GM19351 (cell line): ENCODE measurements around the gene CFAP77.
"Not testable (repeated sequence)": the region's sequence is repeated elsewhere in the genome, so short reads cannot be mapped to it uniquely, and the experiment has no call there.

Source experiments
- ATAC-seq: cut with Tn5 transposase; IDR thresholded peaks from one replicate; pipeline ENCODE4 v1.9.1; 2021; ENCODE audit warnings: mild to moderate bottlenecking, moderate library complexity; ENCODE audit not compliant: unreplicated experiment

The CFAP77 gene

DNA sequence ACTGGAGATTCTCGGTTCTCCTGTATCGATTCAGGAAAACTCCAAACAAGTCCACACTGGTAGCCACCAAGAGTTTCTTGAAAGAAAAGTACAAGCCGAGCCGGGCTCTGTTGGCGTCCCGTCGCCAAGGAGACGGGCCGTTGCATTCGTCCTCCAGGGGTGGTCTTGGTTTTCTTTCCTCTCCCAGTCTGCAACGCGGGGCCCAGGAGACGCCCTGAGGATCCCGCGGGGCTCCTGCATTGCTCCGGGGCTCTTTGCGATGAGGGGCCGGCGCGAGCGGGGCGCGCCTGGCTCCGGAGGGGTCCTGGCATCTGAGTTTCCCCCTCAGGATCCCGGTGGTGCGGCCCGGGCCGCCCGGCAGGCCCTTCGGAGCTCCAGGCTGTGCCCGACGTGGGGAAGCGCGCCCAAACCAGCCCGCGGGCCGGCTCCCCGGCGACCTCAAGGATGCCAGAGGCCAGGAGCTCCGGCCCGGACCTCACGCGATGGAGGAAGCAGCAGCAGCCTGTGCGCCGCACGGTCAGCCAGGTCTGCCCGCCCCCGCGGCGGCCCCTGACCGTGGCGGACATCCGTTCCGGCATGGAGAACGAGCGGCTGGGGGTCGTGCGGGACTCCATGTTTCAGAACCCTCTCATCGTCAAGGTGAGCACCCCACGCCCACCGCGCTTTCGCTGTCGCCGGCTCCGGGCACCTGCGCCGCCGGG is at the start of gene CFAP77:
TSS of gene CFAP77 (plus strand) at position 384 of the 701 bp plus-strand sequence. CDS start at position 445, 61 bp downstream.
- no peak for ATAC-seq

DNA sequence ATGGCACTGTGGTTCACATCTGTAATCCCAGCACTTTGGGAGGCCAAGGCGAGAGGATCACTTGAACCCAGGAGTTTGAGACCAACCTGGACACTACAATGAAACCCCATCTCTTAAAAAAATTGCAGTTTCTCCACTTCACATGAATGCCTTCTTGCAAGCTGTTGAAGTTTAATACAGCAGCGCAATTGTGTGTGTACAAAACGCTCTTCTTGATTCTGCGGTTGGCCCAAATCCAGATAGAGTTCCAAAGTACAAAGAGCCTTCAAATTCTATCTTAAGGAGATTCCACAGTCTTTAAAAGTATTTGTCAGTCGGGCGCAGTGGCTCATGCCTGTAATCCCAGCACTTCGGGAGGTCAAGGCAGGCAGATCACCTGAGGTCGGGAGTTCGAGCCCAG is 45.9 kb upstream of the CFAP77 start:
- no peak for ATAC-seq

- no peak for ATAC-seq
These were observed 44.0 kb upstream of the CFAP77 start for GRCh38 chr9:132365986-132366385.

DNA sequence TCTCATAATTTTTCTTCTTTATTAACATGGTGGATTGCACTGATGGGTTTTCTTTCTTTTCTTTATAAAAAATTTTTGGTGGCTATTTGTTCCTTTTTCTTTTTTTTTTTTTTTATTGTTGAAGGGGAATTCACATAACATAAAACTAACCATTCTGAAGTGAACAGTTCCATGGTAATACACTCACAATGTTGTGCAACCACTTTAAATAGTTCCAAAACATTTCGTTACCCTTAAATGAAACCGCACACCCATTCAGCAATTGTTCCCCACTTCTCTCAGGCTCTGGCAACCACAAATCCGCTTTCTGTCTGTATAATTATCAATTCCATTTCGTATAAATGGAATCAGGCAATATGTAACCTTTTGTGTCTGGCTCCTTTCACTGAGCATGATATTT is 43.5 kb upstream of the CFAP77 start:
- ATAC-seq: no peak

DNA sequence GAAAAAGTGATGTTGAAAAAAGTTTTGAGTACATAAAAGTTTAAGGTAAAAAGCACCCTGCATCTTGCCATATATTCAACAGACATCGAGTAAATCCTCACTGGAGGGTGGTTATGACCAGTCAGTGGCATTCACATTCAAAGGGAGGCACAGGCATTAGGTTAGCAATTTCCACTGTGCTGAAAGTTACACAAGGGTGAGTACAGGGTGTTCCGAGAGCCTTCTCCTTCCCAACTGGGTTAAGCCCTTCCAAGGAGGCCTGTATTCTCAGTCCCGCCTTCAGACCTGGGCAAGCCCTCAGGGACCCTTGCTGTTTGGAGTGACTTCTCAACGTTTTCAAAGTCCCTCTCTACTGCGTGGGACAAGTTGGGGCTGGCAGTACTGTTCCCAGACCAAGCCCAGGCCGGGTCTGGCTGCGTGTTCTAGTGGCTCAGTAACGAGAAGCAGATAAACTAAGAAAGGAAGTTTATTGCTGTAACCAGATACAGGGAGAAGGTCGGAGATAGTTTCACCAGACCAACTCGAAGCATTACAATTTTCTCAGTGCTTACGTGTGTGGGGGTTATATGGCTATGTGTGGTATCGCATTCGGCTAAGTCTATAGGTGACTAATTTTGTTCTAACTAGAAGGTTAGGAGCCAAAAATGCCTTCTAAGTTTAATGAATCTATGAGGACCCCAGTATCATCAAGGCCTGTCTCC is 42.2 kb upstream of the CFAP77 start:
- no peak for ATAC-seq

DNA sequence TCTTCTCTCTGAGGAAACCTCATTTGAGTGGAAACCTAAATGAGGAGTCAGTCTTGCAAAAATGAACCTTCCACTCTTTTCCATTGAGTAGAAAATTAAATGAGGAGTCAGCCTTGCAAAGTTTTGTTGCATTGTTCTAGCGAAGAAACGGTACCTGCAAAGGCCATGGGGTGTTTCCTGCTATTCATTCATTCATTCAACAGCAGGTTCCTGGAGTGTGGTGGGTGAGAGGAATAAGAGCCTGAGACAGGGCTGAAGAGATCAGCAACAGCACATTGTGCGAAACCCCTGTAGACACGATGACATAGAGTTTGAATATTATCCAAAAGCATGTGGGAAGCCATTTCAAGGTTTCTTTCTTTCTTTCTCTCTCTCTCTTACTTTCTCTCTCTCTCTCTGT is 40.6 kb upstream of the CFAP77 start:
- ATAC-seq: no peak

DNA sequence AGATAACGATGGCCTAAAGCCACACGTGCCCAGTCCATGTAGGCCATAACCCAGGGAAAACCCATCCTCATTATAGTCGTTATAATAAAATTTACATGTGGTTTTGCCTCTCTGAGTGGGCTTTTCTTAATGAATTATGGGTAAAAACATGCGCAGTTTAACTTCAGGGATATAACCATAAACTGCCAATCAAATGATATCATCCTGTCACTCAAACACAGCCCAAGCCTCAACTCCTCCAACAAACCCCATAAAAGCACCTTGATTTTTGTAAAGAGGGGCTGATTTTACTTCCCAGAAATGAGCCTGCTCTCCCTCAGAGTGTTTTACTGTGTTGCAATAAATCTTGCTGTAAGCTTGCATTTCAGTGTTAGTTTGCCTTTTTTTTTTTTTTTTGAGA is 39.4 kb upstream of the CFAP77 start:
- no peak for ATAC-seq

- ATAC-seq: no peak
These were observed 37.6 kb upstream of the CFAP77 start for GRCh38 chr9:132372177-132373095.

- ATAC-seq: not testable (repeated sequence)
These were observed 32.2 kb upstream of the CFAP77 start for GRCh38 chr9:132377769-132378168.

DNA sequence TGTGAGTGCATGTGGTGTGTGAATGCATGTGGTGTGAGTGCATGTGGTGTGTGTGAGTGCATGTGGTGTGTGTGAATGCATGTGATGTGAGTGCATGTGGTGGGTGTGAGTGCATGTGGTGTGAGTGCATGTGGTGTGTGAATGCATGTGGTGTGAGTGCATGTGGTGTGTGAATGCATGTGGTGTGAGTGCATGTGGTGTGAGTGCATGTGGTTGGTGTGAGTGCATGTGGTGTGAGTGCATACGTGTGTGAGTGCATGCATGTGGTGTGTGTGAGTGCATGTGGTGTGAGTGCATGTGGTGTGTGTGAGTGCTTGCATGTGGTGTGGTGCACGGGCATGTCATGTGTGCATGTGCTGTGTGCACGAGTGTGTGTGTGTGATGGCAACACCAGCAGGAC is 31.6 kb upstream of the CFAP77 start:
- not testable (repeated sequence) for ATAC-seq

DNA sequence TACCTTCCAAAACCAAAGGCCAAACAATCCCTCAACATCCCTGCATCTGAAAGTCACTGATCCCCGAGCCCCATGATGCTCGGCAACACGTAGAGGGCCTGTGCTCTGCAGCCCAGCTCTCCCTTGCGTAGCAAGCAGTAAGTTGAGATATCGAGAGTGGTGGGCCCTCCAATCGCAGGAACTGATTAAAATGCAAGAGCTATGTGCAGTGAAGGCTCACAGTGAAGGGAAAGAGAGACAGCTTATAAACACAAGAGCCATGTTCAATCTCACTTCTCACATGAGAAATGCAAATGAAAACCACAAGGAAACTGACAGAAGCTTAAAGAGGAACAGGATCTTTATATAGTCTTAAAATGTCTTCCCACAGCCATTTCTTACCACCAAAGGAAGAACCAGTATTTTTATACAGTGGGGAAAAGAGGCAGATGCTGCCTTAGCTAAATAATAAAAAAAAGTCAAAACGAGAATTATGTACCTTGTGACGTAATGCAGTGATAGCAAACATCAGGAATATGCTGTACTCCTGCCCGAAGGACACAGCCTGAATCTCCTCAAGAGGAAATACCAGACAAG is 28.0 kb upstream of the CFAP77 start:
- peak; percentile 70 for ATAC-seq

GRCh38 chr9:132383462-132383883 is 26.5 kb upstream of the CFAP77 start:
- ATAC-seq: peak; percentile 35

GRCh38 chr9:132384376-132384775 is 25.6 kb upstream of the CFAP77 start:
- no peak for ATAC-seq

DNA sequence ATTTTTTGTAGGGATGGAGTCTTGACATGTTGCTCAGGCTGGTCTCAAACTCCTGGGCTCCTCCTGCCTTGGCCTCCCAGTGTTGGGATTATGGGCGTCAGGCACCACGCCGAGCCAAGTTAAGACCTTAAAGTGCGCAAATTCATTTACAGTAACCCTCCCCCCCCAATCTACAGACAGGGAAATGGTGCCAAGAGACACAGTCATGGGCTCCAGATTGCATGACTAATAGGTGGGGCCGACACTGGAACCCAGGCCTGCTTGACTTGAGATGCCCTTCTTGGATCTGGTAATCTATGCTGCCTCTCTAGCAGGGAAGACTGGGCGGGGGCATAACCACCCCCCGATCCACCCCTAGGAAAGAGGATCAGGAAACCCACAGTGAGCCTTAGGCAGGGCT is 22.9 kb upstream of the CFAP77 start:
- no peak for ATAC-seq

DNA sequence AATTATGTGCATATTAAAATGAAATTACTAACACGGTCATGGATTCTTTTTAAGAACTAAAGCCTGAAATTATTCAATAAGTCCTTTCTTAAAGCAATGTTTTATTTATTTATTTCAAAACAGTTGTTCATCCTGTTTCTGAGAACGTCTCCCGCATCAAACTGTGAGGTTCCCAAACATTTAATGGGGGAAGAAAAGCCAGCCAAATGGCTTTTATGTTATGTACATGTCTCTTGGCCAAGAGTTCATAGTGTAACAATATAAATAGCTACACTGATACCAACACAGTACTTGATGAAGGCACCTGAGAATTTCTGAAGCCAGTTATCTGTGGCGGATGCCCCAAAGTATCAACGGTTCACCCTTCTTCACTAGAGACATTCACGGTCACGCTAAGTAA is 19.0 kb upstream of the CFAP77 start:
- ATAC-seq: no peak

GRCh38 chr9:132391449-132391848 is 18.6 kb upstream of the CFAP77 start:
- no peak for ATAC-seq

DNA sequence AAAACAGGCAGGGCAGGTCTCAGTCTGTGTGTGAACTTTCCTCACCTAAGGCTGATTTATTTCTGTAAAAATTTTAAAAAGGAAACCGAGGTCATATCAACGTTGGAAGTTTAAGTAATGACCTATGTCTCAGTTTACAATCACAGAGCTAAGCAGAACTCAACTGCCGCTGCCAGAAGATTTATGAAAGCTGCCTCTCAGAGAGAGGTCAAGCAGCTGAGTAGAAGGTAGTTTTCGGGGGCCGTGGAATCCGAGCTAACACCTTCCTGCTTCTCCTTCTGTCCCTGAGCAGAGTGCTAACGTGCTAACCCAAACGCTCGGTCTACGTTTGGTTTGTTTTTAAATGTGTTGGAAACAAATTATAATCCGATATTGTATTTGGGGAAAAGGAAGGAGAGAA is 14.5 kb upstream of the CFAP77 start:
- no peak for ATAC-seq

DNA sequence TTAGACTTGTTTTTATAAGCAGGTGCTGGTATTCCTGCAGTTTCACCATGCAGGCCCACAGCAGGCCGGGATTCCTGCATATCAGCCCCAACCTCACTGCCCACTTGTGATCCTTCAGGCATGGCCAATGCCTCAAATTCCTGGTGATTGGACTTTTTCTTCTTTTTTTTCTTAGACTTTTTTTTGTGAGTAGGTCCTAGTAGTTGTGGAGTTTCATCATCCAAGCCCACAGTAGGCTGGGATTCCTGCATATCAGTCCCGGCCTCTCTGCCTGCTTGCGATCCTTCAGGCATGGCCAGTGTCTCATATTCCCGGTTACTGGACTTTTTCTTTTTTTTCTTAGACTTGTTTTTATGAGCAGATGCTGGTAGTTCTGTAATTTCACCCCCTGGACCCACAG is 8.2 kb upstream of the CFAP77 start:
- ATAC-seq: no peak

DNA sequence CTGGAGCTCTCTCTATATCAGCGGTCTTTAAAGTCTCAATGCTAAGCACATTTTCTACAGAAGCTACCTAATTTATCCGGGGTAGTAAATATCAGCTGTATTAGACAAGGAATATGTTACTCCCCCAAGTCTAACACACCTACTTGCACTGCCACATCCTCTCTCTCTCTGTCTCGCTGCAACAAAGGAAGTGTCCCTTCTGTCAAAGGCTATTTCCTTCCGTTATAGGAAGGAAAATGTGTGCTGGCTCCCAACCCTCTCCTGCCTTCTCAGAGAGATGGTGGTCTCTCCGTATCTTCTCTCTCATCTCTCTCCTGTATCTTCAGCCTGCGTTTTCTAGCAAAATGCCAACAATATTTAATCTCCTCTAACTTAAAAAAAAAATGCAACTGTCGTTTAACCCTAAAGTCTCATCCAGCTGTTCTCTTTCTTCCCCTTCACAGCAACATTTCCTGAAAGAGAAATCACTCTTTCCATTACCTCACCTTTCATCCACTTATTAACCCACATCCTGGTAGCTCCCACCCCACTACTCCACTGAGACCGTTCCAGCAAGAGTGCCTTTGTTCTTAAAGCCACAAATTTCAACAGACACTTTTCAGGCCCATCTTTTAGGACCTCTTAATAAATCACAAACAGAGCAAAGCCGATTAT is 5.7 kb upstream of the CFAP77 start:
- ATAC-seq: no peak

GRCh38 chr9:132406554-132407122 is 3.4 kb upstream of the CFAP77 start, which contains the start of gene TTF1:
Gene TTF1, minus strand, starts transcription at chr9:132406840. Its CDS starts 4,019 bp downstream, at chr9:132402821.
- peak; percentile 79 for ATAC-seq
